Measurements from ENCODE around the gene MICU1.

- TF ChIP-seq, protein P1, sequence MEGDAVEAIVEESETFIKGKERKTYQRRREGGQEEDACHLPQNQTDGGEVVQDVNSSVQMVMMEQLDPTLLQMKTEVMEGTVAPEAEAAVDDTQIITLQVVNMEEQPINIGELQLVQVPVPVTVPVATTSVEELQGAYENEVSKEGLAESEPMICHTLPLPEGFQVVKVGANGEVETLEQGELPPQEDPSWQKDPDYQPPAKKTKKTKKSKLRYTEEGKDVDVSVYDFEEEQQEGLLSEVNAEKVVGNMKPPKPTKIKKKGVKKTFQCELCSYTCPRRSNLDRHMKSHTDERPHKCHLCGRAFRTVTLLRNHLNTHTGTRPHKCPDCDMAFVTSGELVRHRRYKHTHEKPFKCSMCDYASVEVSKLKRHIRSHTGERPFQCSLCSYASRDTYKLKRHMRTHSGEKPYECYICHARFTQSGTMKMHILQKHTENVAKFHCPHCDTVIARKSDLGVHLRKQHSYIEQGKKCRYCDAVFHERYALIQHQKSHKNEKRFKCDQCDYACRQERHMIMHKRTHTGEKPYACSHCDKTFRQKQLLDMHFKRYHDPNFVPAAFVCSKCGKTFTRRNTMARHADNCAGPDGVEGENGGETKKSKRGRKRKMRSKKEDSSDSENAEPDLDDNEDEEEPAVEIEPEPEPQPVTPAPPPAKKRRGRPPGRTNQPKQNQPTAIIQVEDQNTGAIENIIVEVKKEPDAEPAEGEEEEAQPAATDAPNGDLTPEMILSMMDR (IDR thresholded peaks at IDR 0.05) = no peak
- TF ChIP-seq POLR2A (IDR thresholded peaks at IDR 0.05) = no peak
These were observed 238.8 kb downstream of the MICU1 start for GRCh38 chr10:72386916-72387586.
